HG03520 (cell line): ENCODE results near the gene DDX6.

Experiments used
- ATAC-seq: cut with Tn5 transposase; IDR thresholded peaks from one replicate; pipeline ENCODE4 v1.9.1; 2021; ENCODE audit warnings: mild to moderate bottlenecking, moderate library complexity; ENCODE audit not compliant: unreplicated experiment

The DDX6 gene

DNA sequence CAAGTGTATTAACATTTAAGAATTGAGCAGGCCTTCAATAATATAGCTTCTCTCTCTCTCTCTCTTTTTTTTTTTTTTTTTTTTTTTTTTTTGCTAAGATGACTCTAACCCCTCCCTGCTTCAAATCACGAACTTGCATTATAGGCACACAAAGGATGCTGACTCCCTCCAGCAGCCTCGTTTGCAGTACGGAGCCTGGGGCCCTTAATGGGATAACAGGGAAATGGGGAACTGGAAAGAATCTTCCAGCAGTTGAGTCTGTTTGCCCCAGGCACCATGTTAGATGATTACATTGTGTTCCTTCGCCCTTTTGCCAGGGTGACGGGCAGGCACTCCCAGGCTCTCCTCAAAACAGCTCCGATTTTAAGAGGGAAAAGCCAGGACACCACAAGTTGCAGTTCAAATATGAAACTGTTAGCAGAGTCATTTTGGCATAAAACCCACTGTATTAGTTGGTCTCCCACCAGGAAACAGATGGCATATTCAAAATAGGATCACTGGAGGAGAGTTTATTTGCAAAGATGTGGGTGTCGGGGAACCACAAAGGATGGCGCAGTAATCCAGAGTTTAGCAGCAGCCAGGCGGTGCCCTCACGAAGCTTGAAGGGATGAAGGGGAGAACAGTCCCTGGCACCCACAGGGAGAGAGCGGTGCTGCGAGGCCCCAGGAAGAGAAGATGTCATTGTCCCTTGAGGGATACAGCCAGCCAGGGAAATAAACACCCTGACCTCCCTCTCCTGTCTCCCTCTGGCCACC lies 85.0 kb downstream of the DDX6 start:
- ATAC-seq: no peak

DNA sequence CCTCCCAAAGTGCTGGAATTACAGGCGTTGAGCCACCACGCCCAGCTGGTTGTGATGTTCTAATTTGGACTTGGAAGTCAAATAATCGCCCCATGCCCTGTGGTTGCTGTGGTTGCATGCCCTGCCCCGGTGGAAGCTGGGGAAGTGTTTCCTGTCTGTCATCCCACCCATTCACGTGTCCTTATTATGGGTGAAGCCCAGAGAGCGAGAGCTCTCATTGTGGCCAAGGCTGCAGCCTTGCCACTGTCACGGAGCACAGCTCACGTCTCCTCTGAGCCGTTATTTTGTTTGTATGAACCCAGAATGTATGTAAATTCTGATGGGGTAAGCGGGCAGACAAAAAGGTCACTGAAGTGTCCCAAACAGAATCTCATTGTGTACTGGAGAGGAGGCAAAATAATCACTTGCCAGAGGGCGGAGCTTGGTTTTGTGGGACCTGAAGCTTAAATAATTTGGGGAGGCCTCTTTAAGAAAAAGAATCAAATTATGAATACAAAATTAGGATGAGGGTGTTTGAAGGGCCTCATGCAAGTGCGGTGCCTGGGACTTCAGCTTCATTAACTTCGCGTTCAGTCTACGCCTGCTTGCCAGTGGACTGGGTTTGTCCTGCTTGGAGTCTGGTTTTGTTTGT lies 85.7 kb downstream of the DDX6 start:
- no peak for ATAC-seq

DNA sequence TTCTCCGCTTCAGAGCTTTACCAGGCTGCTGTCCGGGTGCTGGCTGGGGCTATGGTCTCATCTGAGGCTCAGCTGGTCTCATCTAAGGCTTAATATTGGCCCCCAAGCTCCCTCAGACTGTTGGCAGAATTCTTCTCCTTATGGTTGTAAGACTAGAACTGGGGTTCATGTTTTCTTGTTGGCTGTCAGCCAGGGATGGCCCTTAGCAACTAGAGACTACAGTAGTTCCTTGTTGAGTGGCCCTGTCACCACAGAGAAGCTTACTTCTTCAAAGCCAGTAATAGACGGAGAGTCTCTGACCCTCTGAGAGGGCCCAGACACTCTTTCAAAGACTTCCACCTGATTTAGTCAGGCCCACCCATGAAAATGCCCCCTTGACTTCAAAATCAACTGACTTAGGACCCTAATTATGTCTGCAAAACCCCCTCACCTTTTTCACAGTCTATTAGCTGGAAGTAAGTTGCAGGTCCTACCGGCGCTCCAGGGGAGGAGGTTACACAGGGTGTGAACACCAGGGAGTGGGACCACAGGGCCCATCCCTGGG lies 87.3 kb downstream of the DDX6 start:
- ATAC-seq: no peak

DNA sequence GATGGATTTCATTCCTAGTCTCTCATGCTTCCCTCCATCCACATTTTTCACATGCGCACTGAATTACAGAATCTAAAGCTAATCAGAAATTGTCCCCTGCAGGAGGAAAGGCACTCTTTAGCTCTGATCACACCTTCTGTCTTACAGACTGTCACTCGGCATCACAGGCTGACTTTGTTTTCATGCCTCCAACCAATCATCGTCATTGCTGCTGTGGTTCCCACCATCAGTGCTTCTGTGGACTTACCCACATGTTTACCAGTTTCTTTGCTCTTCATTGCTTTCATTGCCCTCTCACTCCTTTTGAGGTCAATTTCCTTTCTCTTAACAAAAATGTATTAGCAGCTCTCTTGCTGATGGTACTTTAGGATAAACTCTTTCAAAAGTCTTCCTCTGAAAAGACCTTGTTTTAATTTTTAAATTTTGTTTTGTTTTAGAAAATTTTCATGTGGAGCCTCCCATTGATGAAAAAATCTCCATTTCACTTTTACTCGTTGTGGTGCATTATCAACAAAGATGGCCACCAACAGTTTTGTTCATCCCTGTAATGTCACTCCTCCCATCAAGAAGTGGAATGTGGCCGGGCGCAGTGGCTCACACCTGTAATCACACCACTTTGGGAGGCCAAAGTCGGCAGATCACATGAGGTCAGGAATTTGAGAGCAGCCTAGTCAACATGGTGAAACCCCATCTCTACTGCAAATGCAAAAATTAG lies 91.3 kb downstream of the DDX6 start:
- no peak for ATAC-seq
